ENCODE measurements around the gene RAC2. TPM values are rescaled to one million over a fixed set of nuclear protein-coding genes. Genes with fewer than 3 reads are reported as not detected.

RAC2 gene
- total and polyA plus RNA-seq, 9 of the 15 experiments (the other 6 are each of a cell fraction or from before 2014, with no cell fraction given): 22.7 to 103 (median 43.3) TPM

- TF ChIP-seq THAP12 (CRISPR knock-in tag; IDR thresholded peaks at IDR 0.05): no peak
- TF ChIP-seq TEAD2 (tag; IDR thresholded peaks at IDR 0.05): no peak
- peak; percentile 83 for TF ChIP-seq ZBTB2 (IDR thresholded peaks at IDR 0.05)
- no peak for TF ChIP-seq KDM1A (IDR thresholded peaks at IDR 0.05)
- TF ChIP-seq CSDE1 (IDR thresholded peaks at IDR 0.05): 0 out of 4 replicates have a peak, but pooled peaks of 1 of the 2 experiments have one; percentile 46
- peak; percentile 99 for TF ChIP-seq ZNF512 (tag; IDR thresholded peaks at IDR 0.05)
- no peak for TF ChIP-seq NR2C2 (CRISPR knock-in tag; IDR thresholded peaks at IDR 0.05)
- no peak for TF ChIP-seq NR2C2 (tag; IDR thresholded peaks at IDR 0.05)
- peak; percentile 81; the same call in 1 of the 2 replicates for TF ChIP-seq GATAD2A (IDR thresholded peaks at IDR 0.05)
- TF ChIP-seq HINFP (tag; conservative IDR thresholded peaks at IDR 0.05; ENCODE audit: low read depth): peak; percentile 74; the same call in 1 of the 2 replicates
- TF ChIP-seq MCM2 (IDR thresholded peaks at IDR 0.05; ENCODE audit: low read depth): no peak
- TF ChIP-seq ZBTB5 (IDR thresholded peaks at IDR 0.05): peak; percentile 44; the same call in 1 of the 2 replicates
- TF ChIP-seq E2F4 (CRISPR knock-in tag; IDR thresholded peaks at IDR 0.05; ENCODE audit: low read depth): no peak
- peak; percentile 73; the same call in 1 of the 2 replicates for TF ChIP-seq THRB (CRISPR knock-in tag; conservative IDR thresholded peaks at IDR 0.05)
- TF ChIP-seq MTA2 (IDR thresholded peaks at IDR 0.05; ENCODE audit: low read depth): peak; percentile 46
Measured at GRCh38 chr22:37255558-37256006, 11.5 kb upstream of the RAC2 start (continued).

Measured in K562 (cell line).